NT2/D1 (cell line): ENCODE measurements around the gene NKAIN2.

Experiments
- SUZ12 ChIP-seq: IDR thresholded peaks from 2 replicates; pipeline ENCODE4 v1.6.1; 2011; ENCODE audit not compliant: insufficient read length, insufficient read depth; ENCODE audit errors: extremely low read depth
- YY1 ChIP-seq: IDR thresholded peaks from 2 replicates; pipeline ENCODE4 v1.6.1; 2011; ENCODE audit not compliant: insufficient read length, insufficient read depth
- ZNF274 ChIP-seq: IDR thresholded peaks from 2 replicates; pipeline ENCODE4 v1.6.1; 2011; ENCODE audit warnings: mild to moderate bottlenecking, low read depth, low read length

- TF ChIP-seq ZNF274 (no peak), SUZ12 (no peak), YY1 (no peak)
Observed at GRCh38 chr6:123895346-123895745, 91.7 kb downstream of the NKAIN2 start.
